Measurements from ENCODE around the gene KCNIP1. TPM values are rescaled to one million over a fixed set of nuclear protein-coding genes. Genes with fewer than 3 reads are reported as not detected.

Gene KCNIP1
- total and polyA plus RNA-seq, 9 of the 15 experiments (the other 6 are each of a cell fraction or from before 2014, with no cell fraction given): not detected

GRCh38 chr5:170537451-170538095 is 33.8 kb downstream of the KCNIP1 start:
- Histone ChIP-seq H3K9ac (ENCODE audit: insufficient read depth in 1 of 2, low read depth in 2 of 2, low read length in 2 of 2) (no peak overlapping the region), H2AFZ (ENCODE audit: low read depth, low read length) (no peak overlapping the region), H3K79me2 (ENCODE audit: control insufficient read depth, insufficient read depth, low read length) (no peaks in the 10 kb centered on the region), H3K4me1 (replicated peaks in 1 of 2; ENCODE audit: control insufficient read depth in 2 of 2, insufficient read depth in 2 of 2, low read length in 2 of 2) (no peaks in the 10 kb centered on the region), H3K9me1 (ENCODE audit: control insufficient read depth, insufficient read depth, low read length) (no peaks in the 10 kb centered on the region), H3K4me2 (ENCODE audit: insufficient read depth, low read length) (no peak overlapping the region), H3K27ac (ENCODE audit: extremely low read depth, low read depth, low read length) (no peak overlapping the region), H3K9me3 (replicated peaks; ENCODE audit: control insufficient read depth, insufficient read depth, low read depth, low read length) (no peaks in the 10 kb centered on the region), H3K4me3 (no peak overlapping the region), H3K36me3 (ENCODE audit: control insufficient read depth, insufficient read depth, low read length) (no peaks in the 10 kb centered on the region), H4K20me1 (replicated peaks; ENCODE audit: control insufficient read depth, insufficient read depth, low read length) (0 out of 2 replicates have a peak, but pooled peaks cover 5% of the 10 kb centered on the region), H3K27me3 (ENCODE audit: control insufficient read depth in 2 of 2, insufficient read depth in 2 of 2, low read length in 2 of 2) (peaks cover 0 to 8% of the 10 kb centered on the region in 2 experiments; a peak in 3 of 5 replicates)
- no TSS peak for BruUV-seq (replicated peaks)
- FAIRE-seq (no peak), DNase-seq (ENCODE audit: extremely low read depth in 1 of 4, low spot score in 3 of 4) (no peak), ATAC-seq (no peak)
- TF ChIP-seq MEF2D (tag; conservative IDR thresholded peaks at IDR 0.05; ENCODE audit: low read depth) (no peak), OTX1 (CRISPR knock-in tag; IDR thresholded peaks at IDR 0.05) (no peak), HDAC3 (IDR thresholded peaks at IDR 0.05; ENCODE audit: borderline replicate concordance, partially characterized antibody) (no peak), ETV5 (CRISPR knock-in tag; IDR thresholded peaks at IDR 0.05; ENCODE audit: low read depth) (no peak), HDGF (IDR thresholded peaks at IDR 0.05) (no peak), ZNF224 (CRISPR knock-in tag; IDR thresholded peaks at IDR 0.05) (no peak), ZNF232 (CRISPR knock-in tag; IDR thresholded peaks at IDR 0.05) (no peak), ZC3H4 (CRISPR knock-in tag; IDR thresholded peaks at IDR 0.05; ENCODE audit: borderline replicate concordance) (no peak), KLF16 (IDR thresholded peaks at IDR 0.05) (no peak)
- intact Hi-C loops (cut with micrococcal nuclease): no loop called here
- WGBS (ENCODE audit: insufficient coverage, low coverage, missing lambda C conversion rate): 0% methylated on average over 7 of the region's 8 CpGs
- ChIA-PET CTCF (ENCODE audit: low intra/inter-chr PET ratio) (no interaction called here), POLR2A (interaction anchor here (1.0 kb wide), 1 partner anchor 40 kb away, joined by 5 read pairs; no protein-coding TSS in a partner anchor)
- in situ Hi-C loops (cut with MboI): no loop called here
